ENCODE data around the gene MEIKIN.

The MEIKIN gene

DNA sequence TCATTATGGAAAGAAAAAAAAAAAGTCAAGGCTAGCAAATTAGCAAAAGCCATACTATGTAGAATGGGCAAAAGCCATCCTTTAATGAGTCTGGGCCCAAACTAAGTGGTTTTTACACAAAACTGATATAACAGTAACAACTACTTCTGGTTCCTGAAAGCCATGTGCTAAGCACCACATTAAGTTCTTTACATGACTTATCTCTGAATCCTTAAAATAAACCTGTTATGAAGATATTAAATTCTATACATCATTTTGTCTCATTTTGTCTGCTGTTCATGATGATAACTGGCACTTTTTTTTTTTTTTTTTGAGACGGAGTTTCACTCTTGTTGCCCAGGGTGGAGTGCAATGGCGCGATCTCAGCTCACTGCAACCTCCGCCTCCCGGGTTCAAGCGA lies 153.6 kb downstream of the MEIKIN start:
- DNase-seq (ENCODE audit: low spot score): no peak
- TF ChIP-seq, protein P1, sequence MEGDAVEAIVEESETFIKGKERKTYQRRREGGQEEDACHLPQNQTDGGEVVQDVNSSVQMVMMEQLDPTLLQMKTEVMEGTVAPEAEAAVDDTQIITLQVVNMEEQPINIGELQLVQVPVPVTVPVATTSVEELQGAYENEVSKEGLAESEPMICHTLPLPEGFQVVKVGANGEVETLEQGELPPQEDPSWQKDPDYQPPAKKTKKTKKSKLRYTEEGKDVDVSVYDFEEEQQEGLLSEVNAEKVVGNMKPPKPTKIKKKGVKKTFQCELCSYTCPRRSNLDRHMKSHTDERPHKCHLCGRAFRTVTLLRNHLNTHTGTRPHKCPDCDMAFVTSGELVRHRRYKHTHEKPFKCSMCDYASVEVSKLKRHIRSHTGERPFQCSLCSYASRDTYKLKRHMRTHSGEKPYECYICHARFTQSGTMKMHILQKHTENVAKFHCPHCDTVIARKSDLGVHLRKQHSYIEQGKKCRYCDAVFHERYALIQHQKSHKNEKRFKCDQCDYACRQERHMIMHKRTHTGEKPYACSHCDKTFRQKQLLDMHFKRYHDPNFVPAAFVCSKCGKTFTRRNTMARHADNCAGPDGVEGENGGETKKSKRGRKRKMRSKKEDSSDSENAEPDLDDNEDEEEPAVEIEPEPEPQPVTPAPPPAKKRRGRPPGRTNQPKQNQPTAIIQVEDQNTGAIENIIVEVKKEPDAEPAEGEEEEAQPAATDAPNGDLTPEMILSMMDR (IDR thresholded peaks at IDR 0.05; ENCODE audit: extremely low read depth, insufficient read depth, missing control alignments): no peak
- in situ Hi-C loops (cut with MboI; ENCODE audit: low pct_unique_long_range_greater_than_20kb, low sequenced_read_pairs, unreplicated experiment): no loop called here

DNA sequence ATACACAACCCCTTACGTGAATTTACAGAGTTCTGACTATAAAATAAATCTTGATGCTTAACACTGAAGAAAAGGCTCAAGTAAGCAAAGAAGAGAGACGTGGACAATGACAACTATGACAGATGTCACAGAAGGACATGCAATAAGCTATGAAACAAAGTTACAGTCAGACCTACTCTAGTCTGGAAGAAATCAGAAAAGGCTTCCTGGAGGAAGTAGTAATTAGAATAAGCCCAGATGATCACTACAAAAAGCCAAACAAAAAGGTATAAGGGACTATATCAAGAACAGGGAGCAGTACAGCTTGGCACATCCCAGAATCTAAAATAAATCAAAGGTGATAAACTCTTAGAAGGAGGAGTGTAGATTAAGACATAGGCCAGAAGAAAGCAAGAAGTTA lies 154.9 kb downstream of the MEIKIN start:
- no peak for DNase-seq (ENCODE audit: low spot score)
- TF ChIP-seq, protein P1 (IDR thresholded peaks at IDR 0.05; ENCODE audit: extremely low read depth, insufficient read depth, missing control alignments): no peak
- in situ Hi-C loops (cut with MboI; ENCODE audit: low pct_unique_long_range_greater_than_20kb, low sequenced_read_pairs, unreplicated experiment): no loop called here

DNA sequence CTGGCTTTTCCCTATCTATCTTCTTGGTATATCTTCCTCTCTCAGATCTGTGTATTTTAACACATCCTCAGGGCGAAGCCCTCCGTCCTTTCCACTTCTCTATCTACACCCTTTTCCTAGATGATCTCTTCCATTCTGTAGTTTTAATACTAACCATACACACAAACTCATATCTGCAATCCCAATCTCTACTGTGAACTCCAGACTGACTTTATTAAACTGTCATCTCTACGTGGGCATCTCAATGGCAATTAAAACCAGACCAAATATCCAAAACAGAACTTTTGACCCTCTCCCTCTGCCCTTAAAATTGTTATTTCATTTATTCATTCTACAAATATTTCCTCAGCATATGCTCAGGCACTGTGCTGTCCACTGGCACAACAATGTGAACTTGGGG lies 155.7 kb downstream of the MEIKIN start:
- in situ Hi-C loops (cut with MboI; ENCODE audit: low pct_unique_long_range_greater_than_20kb, low sequenced_read_pairs, unreplicated experiment): no loop called here
- TF ChIP-seq, protein P1 (IDR thresholded peaks at IDR 0.05; ENCODE audit: extremely low read depth, insufficient read depth, missing control alignments): no peak
- no peak for DNase-seq (ENCODE audit: low spot score)

DNA sequence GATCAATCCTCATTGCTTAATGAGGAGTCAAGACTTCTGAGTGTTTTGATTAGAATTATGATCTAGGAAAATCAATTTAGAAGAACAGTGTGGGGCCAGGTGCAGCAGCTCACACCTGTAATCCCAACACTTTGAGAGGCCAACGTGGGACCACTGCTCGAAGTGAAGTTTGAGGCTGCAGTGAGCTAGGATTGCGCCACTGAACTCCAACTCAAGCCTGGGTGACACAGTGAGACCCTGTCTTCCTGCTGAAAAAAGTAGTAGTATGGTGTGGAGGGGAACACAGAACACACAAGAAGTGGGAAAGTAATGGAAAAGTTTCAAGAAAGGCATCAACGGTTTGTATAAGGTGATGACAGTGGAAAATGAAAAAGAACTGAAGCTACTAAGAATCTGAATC lies 157.7 kb downstream of the MEIKIN start:
- in situ Hi-C loops (cut with MboI; ENCODE audit: low pct_unique_long_range_greater_than_20kb, low sequenced_read_pairs, unreplicated experiment): no loop called here
- TF ChIP-seq, protein P1 (IDR thresholded peaks at IDR 0.05; ENCODE audit: extremely low read depth, insufficient read depth, missing control alignments): no peak
- no peak for DNase-seq (ENCODE audit: low spot score)

DNA sequence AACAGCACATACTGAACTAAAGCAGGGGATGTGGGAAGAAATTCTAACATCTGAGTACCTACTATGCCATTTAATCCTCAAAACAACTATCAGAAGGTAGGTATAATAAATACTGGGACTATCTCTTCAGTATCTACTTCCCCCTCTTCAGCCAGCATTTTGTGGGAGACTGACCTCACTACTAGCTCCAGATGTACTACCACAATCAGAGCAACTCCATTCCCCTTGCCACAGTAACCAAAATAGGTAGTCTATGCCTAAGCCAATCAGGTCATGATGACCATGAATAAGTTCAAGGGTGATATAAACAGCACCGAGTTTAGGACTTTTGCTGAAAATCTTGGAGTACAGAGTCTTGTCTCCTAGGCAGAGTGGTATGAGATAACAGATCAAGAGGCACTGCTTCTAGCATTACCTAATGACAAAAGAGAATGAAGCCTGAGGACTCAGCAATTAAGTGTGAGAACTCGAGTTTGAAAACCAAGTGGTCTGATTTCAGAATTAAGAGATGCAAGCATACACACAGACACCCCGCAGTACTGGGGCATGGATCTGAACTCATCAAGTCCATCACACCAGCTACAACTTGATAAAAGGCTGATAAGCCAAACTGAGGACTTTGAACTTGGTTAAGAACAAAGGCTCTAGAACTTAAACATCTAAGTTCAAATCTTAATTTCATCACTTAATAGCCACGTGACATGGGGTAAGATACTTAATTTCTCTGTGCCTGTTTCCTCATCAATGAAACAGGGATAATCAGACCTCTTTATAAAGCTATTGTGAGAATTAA lies 158.4 kb downstream of the MEIKIN start:
- TF ChIP-seq, protein P1 (IDR thresholded peaks at IDR 0.05; ENCODE audit: extremely low read depth, insufficient read depth, missing control alignments): no peak
- no peak for DNase-seq (ENCODE audit: low spot score)
- in situ Hi-C loops (cut with MboI; ENCODE audit: low pct_unique_long_range_greater_than_20kb, low sequenced_read_pairs, unreplicated experiment): no loop called here

DNA sequence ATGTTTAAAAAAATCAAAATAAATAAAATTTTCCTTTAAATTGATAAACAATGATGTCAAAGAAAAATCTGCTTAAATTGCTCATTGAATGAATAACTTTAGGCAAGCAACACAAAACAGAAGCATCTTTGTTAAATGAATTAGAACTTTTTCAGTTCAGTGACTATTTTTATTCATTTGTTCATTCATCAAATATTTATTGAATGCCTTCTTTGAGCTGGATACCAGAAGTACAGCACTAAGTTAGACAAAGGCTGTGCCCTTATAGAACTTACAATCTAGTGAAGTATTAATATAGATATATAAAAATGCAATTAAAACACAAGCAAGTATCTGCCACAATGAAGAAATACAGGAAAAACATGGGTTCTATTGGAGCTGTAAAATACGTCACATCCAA lies 159.4 kb downstream of the MEIKIN start:
- in situ Hi-C loops (cut with MboI; ENCODE audit: low pct_unique_long_range_greater_than_20kb, low sequenced_read_pairs, unreplicated experiment): no loop called here
- no peak for DNase-seq (ENCODE audit: low spot score)
- TF ChIP-seq, protein P1 (IDR thresholded peaks at IDR 0.05; ENCODE audit: extremely low read depth, insufficient read depth, missing control alignments): no peak

All from GM13977 (cell line).